Retinal pigment epithelial cell (primary cell): ENCODE measurements around the gene CYTH4.

Experiments used
- DNase-seq: peaks from one replicate; pipeline ENCODE4 v3.0.0-alpha.2; 2010; ENCODE audit warnings: low read depth
- H3K4me3 ChIP-seq: 2 replicates; pipeline ENCODE4 v1.5.1; 2011; ENCODE audit warnings: mild to moderate bottlenecking, low read length, control low read depth, moderate library complexity
- CTCF ChIP-seq: conservative IDR thresholded peaks from 2 replicates; pipeline ENCODE4 v1.5.1; 2011; ENCODE audit warnings: low read depth, low read length, control low read depth, inconsistent platforms

CYTH4 gene

DNA sequence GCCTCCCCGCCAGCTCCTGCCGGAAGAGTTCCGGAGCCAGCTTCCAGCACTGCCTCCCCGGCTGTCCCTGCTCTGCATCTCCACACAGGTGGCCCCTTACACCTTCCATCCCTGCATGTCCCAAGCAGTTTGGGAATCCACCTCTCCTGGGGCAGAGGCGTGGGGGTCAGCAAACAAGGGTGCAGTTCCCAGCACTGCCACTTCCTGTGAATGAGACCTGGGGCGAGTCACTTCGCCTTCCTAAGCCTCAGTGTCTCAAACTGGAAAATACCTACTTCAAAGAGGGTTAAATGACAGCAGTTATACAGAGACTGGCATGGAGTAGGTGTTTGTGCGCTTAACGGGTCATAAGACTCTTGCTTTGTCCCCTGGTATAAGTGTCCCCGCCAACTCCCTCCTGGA lies 5.2 kb downstream of the CYTH4 start:
- no peak for DNase-seq
- no peak overlapping the region for H3K4me3 ChIP-seq
- no peak for TF ChIP-seq CTCF

DNA sequence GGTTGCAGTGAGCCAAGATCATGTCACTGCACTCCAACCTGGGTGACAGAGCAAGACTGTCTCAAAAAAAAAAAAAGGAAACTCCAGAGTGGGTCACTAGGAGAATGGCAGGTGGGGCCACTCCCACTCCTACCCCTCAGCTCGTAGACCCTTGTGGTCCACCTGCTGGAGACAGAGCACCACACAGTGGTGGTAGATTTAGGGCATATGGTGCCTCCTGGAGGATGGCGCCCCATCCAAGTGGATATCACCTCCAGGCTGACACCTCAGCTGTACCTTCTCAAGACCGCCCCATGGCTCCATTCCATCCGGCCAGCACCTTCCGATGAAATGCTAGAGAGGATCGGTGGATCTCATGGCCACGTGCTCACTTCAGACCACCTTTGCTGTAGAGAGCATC lies 6.2 kb downstream of the CYTH4 start:
- no peak for TF ChIP-seq CTCF
- DNase-seq: no peak
- H3K4me3 ChIP-seq: no peak overlapping the region

DNA sequence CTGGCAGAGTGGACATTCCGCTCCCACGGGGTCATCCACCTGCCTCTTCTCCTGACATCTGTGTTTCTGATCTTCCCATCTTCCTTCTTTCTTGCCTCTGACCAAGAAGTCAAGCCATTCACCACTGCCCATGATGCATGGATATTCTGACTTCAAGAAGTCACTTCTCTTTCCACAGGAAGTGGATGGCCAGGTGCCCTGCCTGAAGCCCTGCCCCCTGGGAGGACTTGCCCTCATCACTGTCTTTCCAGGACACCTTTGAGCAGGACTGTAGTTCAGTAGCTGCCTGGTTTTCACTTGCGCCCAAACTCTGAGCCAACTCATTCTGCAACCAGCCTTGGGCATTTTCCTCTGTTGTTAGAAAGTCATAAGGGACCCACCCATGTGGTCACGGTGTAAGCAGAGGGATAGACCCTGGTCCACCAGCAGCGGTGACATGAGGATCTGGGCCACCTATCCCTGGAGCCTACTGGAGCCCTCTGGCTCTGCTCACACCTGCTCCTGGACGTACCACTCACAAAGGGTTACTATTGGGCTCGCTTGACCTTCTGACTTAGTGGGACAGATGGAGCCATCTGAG lies 6.9 kb downstream of the CYTH4 start:
- no peak for DNase-seq
- no peak overlapping the region for H3K4me3 ChIP-seq
- no peak for TF ChIP-seq CTCF

DNA sequence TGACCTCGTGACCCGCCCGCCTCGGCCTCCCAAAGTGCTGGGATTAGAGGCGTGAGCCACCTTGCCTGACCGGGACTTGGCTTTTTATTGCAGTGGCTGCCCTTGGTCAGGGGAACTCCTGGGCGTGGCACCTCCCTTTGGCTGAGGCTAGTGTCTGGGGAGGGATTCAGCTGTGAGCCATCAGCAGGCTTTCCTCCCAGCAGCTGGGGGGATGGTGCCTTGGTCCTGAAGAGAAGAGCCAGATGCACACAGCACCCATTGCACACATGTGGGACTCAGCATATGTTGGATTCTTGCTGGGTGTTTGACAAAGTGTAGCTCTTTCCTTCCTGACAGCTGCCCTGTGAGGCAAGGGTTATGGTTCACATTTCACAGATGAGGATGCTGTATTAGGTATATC lies 8.4 kb downstream of the CYTH4 start:
- TF ChIP-seq CTCF: no peak
- DNase-seq: no peak
- H3K4me3 ChIP-seq: no peak overlapping the region

DNA sequence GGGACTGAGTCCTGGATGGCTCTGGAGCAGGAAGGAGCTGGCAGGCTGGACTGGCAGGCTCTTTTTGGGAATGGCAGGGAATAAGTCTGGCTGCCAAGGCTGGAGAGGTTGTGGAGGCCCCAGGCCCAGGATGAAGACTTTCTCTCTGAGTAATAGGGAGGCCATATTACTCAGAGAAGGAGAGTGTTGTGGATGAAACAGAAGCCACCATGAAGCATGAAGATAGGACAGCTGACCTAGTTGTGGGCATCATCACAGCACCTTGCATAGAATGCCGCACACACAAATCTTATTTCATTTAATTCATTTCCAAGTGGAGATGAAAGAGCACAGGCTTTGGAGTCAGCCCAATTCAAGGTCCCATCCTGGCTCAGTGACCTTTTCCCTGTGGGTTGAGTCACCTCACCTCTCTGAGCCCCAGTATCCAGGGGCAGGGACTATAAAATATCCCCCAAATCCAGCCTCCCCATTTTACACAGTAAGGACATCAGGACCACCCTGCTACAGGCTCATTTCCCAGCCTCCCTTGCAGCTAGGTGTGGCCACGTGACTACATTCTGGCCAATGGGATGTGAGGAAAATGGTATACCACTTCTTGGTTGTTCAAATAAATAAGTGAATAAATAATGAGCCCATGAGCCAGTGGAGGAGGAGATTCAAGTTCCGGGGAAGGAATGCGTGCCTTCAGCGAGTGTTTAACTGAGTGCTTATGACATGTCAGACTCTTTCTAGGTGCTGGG lies 9.4 kb downstream of the CYTH4 start:
- DNase-seq: no peak
- H3K4me3 ChIP-seq: no peak overlapping the region
- no peak for TF ChIP-seq CTCF

DNA sequence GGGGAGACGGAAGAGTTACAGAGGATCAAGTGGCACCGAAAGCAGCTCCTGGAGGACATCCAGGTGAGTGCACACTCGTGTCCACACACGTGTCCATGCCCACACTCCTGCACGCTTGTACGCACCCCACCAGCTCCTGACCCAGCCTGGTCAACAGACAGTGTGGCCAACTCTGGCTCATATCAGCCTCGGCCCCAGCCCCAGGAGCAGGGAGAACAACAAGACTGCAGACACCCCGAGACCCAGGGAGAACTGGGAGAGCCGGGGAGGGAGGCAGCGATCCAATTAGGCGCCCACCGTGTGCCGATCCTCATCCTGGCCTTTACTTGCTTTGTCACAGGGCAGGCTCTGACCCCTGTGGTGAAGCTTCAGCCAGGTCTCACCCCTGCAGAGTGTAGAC lies 10.3 kb downstream of the CYTH4 start:
- no peak for TF ChIP-seq CTCF
- no peak for DNase-seq
- no peak overlapping the region for H3K4me3 ChIP-seq

GRCh38 chr22:37293172-37293571 lies 10.9 kb downstream of the CYTH4 start:
- no peak for DNase-seq
- no peak for TF ChIP-seq CTCF
- H3K4me3 ChIP-seq: no peak overlapping the region
